ENCODE data around the gene FERMT2.

FERMT2 gene

DNA sequence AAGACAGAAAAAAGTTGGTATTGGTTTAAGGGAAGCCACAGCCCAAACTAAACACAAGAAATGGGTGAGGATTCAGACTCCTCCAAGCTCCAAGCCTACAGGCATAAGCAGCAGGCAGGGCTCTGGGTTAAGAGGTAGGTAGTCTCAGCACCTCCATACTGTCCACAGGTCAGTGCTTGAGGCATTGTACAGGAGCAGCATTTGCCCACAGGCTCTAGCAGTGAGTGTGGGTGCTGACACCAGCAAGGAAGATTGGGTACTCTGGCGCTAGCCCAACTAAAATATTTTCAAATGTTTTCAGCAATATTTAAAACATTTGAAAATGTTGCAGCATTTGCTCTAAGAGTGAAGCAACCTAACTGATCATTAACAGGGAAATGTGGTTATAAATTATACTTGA lies 33.1 kb downstream of the FERMT2 start:
- no peak for DNase-seq (ENCODE audit: extremely low read depth, low read depth)
- TF ChIP-seq, protein P1, sequence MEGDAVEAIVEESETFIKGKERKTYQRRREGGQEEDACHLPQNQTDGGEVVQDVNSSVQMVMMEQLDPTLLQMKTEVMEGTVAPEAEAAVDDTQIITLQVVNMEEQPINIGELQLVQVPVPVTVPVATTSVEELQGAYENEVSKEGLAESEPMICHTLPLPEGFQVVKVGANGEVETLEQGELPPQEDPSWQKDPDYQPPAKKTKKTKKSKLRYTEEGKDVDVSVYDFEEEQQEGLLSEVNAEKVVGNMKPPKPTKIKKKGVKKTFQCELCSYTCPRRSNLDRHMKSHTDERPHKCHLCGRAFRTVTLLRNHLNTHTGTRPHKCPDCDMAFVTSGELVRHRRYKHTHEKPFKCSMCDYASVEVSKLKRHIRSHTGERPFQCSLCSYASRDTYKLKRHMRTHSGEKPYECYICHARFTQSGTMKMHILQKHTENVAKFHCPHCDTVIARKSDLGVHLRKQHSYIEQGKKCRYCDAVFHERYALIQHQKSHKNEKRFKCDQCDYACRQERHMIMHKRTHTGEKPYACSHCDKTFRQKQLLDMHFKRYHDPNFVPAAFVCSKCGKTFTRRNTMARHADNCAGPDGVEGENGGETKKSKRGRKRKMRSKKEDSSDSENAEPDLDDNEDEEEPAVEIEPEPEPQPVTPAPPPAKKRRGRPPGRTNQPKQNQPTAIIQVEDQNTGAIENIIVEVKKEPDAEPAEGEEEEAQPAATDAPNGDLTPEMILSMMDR (IDR thresholded peaks at IDR 0.05; ENCODE audit: low read depth, low read length) = no peak

DNA sequence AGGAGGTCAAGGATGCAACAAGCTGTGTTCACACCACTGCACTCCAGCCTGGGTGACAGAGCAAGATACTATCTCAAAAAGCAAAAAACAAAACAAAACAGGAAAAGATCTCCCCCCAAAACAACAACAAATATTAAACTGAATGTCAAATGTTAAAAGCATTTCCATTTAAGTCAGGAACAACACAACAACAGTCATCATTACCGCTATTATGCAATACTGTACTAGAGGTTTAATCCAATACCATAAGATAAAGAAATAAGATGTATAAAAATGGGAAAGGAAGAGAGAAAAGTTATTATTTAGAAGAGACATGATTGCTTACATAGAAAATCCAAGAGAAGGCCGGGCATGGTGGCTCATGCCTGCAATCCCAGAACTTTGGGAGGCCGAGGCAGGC lies 36.6 kb downstream of the FERMT2 start:
- TF ChIP-seq, protein P1 (IDR thresholded peaks at IDR 0.05; ENCODE audit: low read depth, low read length) = no peak
- no peak for DNase-seq (ENCODE audit: extremely low read depth, low read depth)

DNA sequence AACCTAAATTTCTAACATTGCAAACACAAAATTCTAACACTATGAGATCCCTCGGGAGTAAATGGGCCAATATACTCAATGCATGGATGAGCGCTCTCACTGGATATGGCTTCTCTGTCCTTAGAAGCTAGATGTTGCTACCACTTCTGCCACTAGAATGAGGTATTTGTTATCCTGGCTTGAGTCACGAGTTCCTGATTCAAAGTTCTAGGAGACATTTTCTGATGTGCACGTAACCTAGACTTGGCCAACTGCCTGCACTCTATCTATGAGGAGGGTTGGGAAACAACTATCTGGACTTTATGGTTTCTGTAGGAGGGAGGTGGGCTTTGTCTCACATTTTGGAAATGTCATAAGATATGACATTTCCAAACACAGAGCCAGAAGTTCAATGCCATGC lies 37.6 kb downstream of the FERMT2 start:
- DNase-seq (ENCODE audit: extremely low read depth, low read depth) = no peak
- TF ChIP-seq, protein P1 (IDR thresholded peaks at IDR 0.05; ENCODE audit: low read depth, low read length) = no peak

DNA sequence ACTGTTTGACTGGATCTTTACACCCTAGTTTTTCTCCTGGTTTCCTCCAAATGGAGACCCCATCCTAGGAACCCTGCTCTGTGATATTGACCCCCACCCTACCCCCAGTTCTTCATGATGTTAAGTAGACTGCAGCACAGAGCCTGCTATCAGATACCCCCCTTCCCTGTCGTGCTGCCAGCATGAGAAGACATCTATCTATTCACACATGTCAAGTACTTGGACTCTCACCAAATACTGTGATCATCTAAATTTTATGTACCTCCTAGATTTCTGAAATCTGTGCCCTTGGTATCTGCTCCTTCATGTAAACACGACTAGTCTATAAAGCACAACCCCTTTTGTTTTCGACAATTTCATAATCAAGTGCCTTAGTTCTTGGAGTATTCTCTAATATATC lies 38.9 kb downstream of the FERMT2 start:
- TF ChIP-seq, protein P1 (IDR thresholded peaks at IDR 0.05; ENCODE audit: low read depth, low read length) = no peak
- DNase-seq (ENCODE audit: extremely low read depth, low read depth) = no peak

DNA sequence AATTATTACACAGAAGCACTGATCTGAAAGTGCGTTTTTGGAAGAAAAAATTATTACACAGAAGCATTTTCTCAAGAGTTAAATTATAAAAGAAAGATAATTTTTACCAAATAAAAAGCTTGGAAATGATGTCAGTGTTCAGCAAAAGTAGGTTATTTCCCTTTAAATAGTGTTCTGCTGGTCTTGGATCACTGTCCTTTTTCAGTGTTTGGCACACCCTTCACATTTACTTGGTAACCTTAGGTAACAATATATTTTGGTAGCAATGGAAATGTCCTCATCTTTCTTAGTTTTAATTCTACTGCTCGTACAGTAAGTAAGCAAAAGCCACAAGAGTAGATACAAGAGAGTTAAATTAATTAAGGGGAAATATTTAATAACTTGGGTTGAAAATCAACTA lies 40.3 kb downstream of the FERMT2 start:
- TF ChIP-seq, protein P1 (IDR thresholded peaks at IDR 0.05; ENCODE audit: low read depth, low read length) = no peak
- no peak for DNase-seq (ENCODE audit: extremely low read depth, low read depth)

DNA sequence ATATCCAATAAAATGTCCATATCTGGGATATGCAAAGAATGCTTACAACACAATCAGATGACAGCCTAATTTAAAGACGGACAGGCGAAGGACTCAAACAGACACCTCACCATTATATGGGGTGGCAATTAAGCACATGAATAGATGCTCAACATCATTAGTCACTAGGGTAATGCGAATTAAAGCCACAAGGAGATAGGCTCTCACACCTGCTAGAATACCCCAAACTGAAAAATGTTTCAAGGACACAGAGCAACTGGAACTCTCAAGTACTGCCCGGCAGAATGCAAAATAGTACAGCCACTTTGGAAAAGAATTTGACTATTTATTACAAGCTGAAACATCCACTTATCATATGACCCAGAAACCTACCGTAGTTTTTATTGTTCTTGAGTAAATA lies 42.9 kb downstream of the FERMT2 start:
- TF ChIP-seq, protein P1 (IDR thresholded peaks at IDR 0.05; ENCODE audit: low read depth, low read length) = no peak
- no peak for DNase-seq (ENCODE audit: extremely low read depth, low read depth)

DNA sequence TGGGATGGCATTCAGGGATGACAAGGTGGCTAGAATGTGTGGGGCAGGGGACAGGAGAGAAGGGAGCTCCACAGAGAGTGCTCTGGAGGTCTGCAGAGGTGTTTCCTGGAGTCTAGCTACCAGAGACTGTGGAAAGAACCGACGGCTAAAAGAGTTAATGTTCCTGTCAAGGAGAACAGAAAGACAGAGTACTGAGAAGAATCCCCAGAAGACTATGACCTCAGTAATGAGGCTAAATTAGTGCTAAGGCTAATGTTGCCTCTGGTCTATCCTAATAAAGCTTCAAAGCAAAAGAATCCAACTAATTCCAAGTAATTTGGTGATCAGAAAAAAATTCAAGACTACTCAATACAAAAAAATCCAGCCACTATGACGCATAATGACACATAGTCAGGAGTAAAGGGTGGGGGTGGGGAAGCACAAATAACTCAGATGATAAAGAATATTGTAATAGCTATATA lies 44.7 kb downstream of the FERMT2 start:
- TF ChIP-seq, protein P1 (IDR thresholded peaks at IDR 0.05; ENCODE audit: low read depth, low read length) = no peak
- DNase-seq (ENCODE audit: extremely low read depth, low read depth) = peak; percentile 43
